ENCODE measurements around the gene TRMU. TPM values are rescaled to one million over a fixed set of nuclear protein-coding genes. Genes with fewer than 3 reads are reported as not detected.

TRMU gene, protein sequence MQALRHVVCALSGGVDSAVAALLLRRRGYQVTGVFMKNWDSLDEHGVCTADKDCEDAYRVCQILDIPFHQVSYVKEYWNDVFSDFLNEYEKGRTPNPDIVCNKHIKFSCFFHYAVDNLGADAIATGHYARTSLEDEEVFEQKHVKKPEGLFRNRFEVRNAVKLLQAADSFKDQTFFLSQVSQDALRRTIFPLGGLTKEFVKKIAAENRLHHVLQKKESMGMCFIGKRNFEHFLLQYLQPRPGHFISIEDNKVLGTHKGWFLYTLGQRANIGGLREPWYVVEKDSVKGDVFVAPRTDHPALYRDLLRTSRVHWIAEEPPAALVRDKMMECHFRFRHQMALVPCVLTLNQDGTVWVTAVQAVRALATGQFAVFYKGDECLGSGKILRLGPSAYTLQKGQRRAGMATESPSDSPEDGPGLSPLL
- total RNA-seq, result 19.0 TPM

DNA sequence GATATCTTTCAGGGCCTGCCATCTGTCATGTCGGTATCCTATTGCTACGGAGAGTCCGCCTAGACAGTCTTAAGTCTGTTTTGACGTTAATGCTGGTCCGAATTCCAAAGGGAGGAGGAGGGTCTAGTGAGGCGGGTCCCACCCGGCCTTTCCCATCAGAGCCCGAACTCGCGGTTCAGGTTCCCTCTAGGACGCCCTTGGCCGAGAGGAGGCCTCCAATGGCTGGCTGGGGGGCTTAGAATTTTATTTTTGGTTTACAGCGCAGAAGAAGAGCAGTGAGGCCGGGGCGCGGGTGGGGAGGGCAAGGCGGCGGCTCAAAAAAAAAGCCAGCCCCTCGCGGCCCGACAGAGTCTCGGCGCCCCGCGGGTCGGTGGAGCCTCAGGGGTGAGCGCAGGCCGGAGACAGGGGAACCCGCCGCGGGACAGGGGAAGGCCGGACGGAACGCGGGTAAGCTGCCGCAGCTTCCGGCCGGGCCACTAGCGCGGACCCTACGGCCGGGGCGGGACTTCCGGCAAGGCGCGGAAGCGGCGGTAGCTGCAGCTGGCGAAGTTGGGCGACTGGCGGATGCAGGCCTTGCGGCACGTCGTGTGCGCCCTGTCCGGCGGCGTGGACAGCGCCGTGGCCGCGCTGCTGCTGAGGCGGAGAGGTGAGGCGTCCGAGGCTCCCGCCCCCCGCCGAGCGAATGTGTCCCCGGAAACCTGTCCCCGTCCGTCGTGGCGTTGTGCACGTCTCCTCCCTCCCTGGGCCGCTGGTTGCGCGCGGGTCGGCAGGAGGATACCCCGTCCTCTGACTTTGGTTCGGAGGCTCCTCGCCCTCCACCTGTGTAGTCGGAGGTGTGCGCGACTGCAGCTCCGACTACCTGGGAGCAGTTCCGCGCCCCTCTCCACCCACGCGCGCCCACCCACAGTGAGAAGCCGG lies at the start of gene TRMU:
Gene TRMU (plus strand): TSS at position 514 of the 918 bp plus-strand sequence. CDS start 51 bp downstream, at position 565.
- peak; percentile 82 for DNase-seq

DNA sequence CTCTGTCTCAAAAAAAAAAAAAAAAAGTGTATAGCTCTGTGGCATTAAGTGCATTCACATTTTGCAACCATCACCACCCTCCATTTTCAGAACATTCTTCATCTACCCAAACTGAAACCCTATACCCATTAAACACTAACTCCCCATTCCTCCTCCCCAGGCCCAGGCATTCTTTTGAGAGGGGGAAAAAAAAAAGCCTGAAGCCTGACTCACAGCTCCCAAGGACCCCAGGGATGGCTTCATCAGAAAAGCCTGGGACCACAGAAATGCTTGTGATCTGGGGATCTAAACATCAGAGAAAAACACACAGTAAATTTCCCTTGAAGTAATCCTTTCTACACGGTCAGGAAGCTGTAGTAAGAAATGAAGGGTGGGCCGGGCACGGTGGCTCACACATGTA lies 49.5 kb upstream of the TRMU start:
- no peak for DNase-seq

DNA sequence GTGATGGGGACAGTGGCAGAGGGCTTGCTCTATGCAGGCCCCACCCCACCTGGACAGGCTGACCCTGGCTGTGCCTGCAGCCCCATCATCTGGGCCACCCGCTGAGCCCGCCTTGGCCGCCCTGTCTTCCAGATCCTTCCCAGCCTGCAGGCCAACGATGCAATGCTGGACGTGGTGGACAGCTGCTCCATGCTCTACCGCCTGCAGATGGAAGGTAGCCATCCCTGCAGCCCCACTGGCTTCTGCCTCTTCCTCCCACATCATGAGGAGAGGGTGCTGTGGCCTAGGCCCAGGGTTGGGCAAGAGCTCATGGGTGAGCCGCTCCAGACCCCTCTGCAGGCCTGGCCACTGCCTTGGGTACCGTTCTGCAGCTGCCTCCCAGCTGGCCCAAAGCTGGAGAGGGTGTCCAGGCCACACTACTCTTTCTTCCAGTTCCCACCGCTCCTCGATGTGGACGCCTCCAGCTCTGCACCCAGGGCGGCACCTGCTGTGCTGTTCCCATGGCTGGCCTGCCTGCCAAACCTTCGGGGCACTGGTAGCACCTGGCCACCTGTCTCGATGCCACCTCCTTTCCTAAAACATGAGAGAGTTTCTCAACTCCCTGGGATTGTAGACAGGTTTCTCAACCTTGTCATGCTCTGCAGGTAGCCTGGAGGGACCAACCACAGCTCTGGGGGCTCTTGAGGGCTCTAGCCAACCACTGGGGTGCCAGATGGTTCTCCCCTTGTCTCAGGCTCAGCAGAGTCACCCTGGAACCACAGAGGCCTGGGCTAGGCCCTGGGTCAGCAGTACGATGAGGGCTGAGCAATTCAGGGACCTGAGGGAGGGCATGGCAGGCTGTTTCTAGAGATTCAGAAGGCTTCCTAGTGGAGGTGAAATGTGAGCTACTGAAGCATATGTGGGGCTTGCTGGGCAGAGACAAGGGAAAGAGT lies 48.3 kb upstream of the TRMU start:
- DNase-seq, result no peak

DNA sequence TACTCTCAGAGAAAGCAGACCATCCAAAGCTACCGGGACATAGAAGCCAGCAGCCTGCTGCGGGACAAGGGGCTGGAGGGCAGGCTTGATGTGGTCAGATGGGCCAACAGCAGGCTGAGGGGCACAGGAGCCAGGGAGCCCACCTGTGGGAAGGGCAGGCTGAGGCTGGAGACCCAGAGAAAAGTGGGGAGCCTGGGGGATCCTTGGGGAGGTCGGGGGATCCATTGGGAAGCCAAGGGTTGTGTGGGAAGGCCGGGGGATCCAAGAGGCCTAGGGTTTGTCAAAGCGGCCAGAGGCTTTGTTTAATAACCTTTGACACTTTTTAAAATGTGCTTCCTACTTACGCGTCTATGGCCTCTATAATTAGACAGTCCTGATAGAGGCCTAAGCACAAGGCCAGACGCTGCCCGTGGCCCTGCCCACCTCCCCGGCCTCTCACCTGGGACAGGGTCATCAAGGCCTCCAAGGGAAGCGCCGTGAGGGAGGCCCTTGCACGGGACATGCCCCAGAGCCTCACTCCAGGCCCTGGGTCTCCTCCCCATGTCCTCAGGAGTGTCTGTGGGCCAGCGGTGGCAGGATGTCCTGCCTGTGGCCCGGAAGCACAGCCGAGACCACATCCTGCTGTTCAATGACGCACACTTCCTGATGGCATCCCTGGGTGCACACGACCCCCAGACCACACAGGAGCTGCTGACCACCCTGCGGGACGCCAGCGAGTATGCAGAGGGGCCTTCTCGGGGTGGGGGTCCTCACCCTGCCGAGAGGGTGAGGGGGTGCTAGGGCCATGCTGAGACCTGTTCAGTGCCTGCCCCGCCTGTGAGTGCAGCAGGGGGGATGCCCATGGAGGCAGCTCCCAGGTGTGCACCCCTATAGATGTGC lies 47.4 kb upstream of the TRMU start:
- no peak for DNase-seq

DNA sequence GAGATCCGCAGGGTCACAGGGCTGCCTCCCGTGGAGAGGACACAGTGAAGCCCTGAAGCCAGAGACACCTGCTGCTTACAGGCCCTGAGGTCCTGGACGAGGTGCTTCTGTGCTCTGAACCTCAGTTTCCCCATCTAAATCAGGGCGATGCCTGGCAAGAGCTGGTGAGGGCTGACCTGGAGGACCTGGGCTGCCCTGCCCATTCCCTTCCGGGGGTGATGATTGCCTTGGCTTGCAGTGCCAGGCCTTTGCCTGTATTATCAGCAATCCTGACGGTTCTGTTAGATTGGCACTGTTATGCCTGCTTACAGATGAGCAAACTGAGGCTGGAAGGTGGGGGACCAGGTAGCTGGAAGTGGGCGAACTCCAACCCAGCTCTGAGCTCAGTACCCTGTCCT lies 46.7 kb upstream of the TRMU start:
- no peak for DNase-seq

DNA sequence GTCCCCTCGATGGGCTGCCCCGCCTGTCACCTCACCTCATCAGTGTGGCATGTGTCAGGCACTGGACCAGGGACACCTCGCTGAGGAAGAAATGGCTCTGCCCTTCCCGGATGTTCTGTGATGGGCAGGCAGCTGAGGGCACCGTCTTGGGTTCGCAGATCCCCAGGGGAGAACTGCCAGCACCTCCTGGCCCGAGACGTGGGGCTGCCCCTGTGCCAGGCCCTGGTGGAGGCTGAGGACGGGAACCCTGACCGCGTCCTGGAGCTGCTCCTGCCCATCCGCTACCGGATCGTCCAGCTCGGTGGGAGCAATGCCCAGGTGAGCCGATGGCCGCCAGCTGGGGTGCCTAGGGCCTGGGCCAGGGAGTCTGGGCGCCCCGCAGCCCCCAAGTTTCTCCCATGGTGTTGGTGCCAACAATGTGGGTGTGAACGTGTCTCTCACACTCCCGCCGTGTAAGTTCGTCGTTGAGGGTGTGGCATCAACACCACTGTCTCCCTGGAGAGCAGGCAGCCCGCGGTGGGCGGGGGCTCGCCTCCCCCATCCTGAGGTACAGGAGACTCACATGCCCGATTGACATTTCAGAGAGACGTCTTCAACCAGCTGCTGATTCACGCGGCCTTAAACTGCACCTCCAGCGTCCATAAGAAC lies 46.1 kb upstream of the TRMU start:
- DNase-seq, result no peak

DNA sequence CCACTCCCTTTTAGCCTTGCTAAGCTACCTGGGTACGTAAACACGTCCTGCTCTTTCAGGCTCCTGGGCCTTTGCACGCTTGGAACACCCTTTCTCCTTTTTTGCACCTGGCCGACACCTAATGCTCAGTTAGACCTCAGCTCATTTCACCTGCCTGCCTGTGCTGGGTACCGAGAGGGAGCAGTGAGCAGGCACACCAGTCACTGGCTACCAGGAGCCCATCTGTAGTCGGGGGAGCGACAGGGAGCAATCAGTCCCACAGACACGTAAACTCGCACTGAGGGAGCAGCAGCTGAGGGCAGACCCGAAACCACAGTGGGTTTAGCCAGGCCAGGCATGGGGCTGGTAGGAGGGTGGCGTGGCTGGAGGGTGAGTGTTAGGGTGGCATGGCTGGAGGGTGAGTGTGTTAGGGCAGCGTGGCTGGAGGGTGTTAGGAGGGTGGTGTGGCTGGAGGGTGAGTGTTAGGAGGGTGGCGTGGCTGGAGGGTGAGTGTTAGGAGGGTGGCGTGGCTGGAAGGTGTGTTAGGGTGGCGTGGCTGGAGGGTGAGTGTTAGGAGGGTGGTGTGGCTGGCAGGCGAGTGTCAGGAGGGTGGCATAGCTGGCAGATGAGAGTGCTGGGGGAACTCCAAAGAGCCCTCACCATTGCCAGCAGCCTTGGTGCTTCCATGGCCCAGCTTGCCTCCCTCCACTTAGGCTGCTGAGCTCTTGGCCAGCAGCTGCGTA lies 45.2 kb upstream of the TRMU start:
- DNase-seq, result no peak

DNA sequence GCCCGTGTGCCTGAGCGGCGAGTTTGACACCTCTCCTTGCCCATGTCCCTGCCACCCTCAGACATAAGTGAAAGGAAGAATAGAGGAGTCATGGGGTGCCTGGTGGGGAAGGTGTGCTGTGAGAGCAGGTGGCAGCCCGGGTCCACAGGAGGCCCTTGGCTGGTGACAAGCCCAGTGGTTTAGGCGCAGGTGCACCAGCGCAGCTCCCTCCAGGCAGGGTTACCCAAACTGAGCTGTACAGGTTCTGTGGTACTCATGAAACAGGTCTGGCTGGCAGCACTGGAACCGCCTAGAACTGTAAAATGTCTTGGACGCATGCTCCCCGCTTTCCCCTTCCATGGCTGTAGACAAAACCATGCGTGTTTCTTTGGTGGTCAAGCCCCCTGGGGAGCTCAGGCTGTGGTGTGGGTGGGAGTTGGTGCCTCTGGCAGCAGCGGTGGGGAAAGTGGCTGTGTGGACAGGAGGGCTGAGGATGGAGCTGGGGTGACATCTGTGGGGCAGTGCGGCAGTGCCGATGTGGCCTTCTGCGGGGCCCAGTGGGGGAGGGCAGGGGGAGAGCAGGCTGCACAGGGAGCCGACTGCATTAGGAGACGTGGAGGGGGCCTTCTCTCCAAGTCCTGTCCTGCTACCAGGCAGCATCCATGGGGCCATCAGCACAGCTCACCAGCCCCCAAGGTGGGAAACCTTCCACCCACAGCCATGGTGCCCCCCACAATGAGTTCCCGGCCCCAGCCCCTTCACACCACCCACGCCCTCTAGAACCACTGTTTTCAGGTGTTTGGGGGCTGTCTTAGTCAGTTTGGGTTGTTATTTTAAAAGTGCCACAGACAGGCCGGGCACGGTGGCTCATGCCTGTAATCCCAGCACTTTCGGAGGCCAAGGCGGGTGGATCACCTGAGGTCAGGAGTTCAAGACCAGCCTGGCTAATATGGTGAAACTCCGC lies 44.4 kb upstream of the TRMU start:
- no peak for DNase-seq

DNA sequence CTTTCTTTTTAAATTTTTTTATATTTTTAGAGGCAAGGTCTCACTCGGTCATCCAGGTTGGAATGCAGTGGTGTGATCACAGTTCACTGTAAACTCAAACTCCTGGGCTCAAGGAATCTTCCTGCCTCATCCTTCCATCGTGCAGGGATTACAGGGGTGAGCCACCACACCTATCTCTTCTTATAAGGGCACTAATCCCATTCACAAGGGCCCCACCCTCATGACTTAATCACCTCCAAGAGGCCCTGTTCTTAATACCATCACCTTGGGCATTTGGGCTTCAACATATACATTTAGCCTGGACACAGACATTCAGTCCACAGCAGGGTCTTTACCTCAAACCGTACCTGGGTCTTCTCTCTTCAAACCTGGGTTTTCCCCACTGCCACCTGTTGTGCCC lies 43.3 kb upstream of the TRMU start:
- DNase-seq, result no peak

DNA sequence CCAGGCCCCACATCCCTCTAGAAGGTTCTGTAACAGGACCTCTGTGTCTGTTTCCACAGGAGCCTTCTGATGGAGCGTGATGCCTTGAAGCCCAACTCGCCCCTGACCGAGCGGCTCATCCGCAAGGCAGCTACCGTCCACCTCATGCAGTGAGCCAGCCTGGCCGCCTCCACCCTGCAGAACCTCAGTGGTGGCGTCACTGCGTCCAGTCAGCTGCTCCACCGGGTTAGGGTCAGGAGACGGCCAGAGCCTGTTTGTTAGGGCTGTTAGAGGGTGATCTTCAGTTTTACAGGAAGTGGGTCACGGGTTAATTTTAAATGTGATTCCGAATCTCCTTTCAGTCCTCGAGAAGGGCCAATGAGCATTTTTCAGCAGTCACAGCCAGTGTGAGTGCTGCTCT lies 42.8 kb upstream of the TRMU start:
- no peak for DNase-seq

DNA sequence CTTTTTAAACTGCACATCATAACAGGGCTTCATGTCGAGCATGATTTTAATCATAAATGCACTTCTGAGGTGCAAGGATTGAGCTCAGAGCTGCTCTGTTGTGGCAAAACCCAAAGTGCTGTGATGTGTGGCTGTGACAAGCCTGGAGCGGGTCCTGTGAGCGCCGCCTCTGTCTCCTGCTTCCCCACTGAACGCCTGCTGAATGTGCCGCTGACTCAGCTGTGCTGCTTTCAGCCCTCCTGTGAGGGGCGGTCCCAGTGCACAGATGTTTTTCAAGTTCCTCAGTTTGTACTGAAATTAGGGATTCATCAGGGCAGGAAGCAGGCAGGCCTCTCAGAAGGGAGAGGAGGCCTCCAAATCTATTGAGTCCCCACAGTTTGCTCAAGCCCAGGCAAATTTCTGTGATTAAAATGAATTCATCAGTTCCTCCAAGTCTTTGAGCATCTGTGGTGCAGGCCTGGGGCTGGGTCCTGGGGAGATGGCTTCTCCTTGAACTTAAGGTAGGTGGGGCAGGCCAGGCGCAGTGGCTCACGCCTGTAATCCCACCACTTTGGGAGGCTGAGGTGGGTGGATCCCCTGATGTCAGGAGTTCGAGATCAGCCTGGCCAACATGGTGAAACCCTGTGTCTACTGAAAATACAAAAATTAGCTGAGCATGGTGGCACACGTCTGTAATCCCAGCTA lies 41.8 kb upstream of the TRMU start:
- peak; percentile 11 for DNase-seq

DNA sequence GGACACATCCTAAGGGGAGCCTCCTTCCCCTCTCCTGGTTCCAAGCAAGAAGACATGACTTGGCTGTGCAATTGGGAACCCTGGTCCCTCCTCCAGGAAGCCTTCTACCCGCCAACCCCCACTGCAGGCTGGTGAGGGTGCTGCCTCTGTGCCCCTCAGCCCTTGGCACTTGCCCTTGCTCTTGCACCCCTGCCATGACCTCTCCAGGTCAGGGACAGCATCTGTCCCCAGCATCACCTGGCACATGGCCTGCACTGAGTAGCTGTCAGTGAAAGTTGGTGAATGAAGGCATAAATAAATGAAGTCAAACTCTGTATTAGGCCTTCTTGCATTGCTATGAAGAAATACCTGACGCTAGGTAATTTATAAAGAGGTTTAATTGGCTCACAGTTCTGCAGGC lies 40.7 kb upstream of the TRMU start:
- DNase-seq, result no peak

DNA sequence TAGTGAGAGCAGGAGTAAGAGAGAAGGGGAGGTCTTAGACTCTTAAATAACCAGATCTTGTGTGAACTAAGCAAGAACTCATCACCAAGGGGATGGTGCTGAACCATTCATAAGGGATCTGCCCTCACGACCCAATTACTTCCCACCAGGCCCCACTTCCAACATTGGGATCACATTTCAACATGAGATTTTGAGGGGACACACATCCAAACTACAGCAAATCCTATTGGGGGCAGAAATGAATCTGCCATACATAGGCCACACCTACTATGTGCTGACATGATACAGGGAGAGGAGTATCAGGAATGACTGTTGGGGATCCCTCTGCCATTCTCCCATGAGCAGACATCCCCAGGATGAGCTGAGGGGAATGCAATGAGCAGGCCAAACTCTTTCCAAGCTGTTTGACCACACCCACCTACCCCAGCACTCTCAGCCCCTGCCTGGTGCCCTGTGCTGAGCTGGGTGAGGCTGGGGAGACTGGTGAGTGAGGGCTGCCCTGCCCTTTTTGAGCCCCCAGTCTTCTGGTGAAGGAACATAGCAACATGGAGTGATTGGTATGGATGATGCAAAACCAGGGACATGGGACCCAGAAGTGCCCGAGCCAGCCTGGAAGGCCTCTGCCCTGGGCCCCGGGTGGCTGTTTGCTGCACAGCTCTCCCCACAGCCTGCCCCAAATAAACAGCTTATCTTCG lies 40.1 kb upstream of the TRMU start:
- no peak for DNase-seq

DNA sequence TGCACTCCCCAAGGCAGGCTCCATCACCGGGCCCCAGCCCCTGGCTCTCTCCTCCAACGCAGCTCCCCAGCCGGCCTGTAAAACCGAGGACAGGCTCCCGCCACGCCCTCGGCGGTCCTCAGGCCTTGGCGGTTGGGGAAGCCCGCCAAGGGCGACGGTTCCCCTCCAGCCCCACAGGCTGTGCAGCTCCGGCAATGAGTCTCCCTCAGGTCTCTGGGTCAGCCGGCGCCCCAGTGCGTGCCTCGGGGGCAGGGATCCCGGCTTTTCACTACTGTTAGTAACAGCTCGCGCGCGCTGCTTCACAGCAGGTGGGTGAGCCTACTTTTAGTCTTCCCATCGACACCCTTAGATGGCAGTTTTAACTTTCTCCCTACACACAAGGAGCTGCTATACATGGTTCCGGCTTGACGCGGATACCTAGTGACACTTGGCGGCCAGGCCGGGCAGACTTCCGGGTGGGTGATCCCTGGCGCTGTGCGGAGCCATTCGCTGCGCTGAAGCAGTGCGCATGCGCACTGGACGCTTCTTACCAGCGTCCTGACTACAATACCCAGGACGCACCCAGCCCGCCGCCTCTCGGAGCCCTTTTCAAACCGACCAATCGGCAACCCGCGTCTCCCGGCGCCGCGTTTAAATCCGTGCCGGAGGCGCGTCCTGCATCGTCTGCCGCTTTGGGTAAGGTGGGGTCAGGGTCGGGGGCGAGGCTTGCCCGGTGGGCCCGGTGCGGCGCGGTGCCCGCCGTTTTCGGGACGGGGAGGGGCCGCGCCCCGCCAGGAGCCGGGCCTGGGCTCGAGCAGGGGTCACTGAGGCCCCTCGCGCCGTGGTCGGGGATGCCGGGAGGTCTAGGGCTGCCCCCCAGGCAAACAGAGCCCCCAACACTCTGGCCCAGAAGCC lies 39.0 kb upstream of the TRMU start, which contains the start of gene GTSE1:
Gene GTSE1 (plus strand): TSS at position 614 of the 894 bp plus-strand sequence. CDS start 531 bp downstream, outside the sequence.
- peak; percentile 95 for DNase-seq

DNA sequence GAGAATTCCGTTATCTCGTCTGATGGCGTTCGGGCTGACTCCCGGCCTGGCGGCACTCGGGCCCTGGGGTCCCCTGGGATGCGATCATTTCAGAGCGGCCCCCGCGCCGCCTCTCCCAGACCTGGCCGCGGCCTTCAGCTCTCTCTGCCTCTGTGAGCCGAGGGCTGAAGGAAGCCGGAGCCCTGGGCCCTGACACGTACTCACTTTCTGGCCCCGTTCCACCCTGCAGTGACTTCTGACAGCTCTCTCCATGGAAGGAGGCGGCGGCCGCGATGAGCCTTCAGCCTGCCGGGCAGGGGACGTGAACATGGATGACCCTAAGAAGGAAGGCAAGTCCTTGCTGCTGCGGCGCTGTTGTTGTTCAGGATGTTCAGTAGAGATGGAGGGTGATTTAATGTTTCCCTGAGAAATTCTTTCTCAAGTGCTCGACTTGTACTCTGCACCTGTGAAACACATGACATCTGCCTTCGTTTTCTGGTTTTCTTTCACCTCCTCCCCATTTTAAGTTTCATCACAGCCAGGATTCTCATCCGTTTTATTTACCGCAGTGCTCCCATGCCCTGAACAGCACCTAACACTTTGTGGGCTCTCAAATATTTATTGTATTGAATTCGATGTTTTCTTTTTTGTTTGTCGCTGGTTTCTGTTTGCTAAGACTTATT lies 38.2 kb upstream of the TRMU start:
- DNase-seq, result no peak

DNA sequence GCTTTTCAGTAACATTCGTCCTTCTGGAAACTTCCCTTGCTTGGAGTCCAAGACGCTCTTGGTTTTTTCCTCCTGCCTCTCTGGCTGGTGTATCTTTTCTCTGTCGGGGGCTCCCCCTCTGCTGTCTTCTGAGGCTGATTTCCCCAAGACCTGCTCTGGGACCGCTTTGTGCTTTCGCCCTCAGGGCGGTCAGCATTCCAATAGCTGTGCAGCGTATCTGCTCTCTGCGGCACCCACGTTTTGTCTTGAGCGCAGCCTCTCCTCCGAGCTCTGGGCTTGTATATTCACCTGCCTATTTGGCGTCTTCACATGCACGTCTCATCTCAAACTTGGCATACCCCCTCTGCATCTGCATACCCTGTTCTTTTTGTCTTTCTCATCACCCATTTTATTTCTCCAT lies 36.4 kb upstream of the TRMU start:
- DNase-seq, result no peak

Data from occipital lobe (tissue), 2 donors.